HepG2 (cell line): ENCODE results near the gene AEBP1. TPM values are rescaled to one million over a fixed set of nuclear protein-coding genes. Genes with fewer than 3 reads are reported as not detected.

Source experiments
- HINFP ChIP-seq: sonication (generic); formaldehyde crosslinking; IDR thresholded peaks from 2 replicates; pipeline ENCODE4 v1.4.0; 2020; ENCODE audit warnings: low read depth, mild to moderate bottlenecking, missing genetic modification reagents
- HOXA3 ChIP-seq: sonication (generic); formaldehyde crosslinking; IDR thresholded peaks from 2 replicates; pipeline ENCODE4 v1.5.0; 2020; ENCODE audit warnings: missing genetic modification reagents
- NFKBIZ ChIP-seq: IDR thresholded peaks from 2 replicates; pipeline ENCODE4 v1.6.1; 2018; ENCODE audit warnings: missing genetic modification reagents, missing compliant biosample characterization
- PLSCR1 ChIP-seq: sonication (generic); formaldehyde crosslinking; IDR thresholded peaks from 2 replicates; pipeline ENCODE4 v1.5.0; 2020; ENCODE audit warnings: missing genetic modification reagents, mild to moderate bottlenecking, borderline replicate concordance
- POLR2A ChIP-seq, 2 experiments: IDR thresholded peaks; 2 replicates each; pipeline ENCODE4 v1.6.1; 2011; ENCODE audit warnings: low read depth in 2 of 2, low read length in 2 of 2, mild to moderate bottlenecking in 1 of 2, moderate library complexity in 1 of 2; ENCODE audit not compliant: insufficient read depth in 1 of 2
- RARA ChIP-seq: IDR thresholded peaks from 2 replicates; pipeline ENCODE4 v1.6.1; 2016; ENCODE audit warnings: missing genetic modification reagents, missing compliant biosample characterization
- SIX1 ChIP-seq: sonication (generic); formaldehyde crosslinking; IDR thresholded peaks from 2 replicates; pipeline ENCODE4 v1.4.0; 2020; ENCODE audit warnings: missing genetic modification reagents, borderline replicate concordance
- ZFY ChIP-seq: sonication (generic); formaldehyde crosslinking; IDR thresholded peaks from 2 replicates; pipeline ENCODE4 v1.4.0; 2020; ENCODE audit warnings: missing genetic modification reagents
- ZMYM2 ChIP-seq: sonication (generic); formaldehyde crosslinking; IDR thresholded peaks from 2 replicates; pipeline ENCODE4 v1.8.0; 2022; ENCODE audit warnings: mild to moderate bottlenecking, missing genetic modification reagents
- ZNF556 ChIP-seq: sonication (generic); formaldehyde crosslinking; IDR thresholded peaks from 2 replicates; pipeline ENCODE4 v1.4.0; 2020; ENCODE audit warnings: mild to moderate bottlenecking, missing genetic modification reagents, borderline replicate concordance
- ZNF598 ChIP-seq: sonication (generic); formaldehyde crosslinking; IDR thresholded peaks from 2 replicates; pipeline ENCODE4 v1.5.1; 2020; ENCODE audit warnings: mild to moderate bottlenecking, missing genetic modification reagents, borderline replicate concordance
- ZSCAN9 ChIP-seq: IDR thresholded peaks from 2 replicates; pipeline ENCODE4 v1.6.1; 2016; ENCODE audit warnings: borderline replicate concordance
- polyA plus RNA-seq, 8 experiments: library from polyadenylated mRNA; depleted of rRNA in 3 of 8; stranded (reverse) in 7 of 8; unstranded in 1 of 8; fragments of >200 nt; fragmentation: Illumina TruSeq in 4 of 8; extraction: Trizol in 4 of 8; gene quantifications; 2 replicates each; pipeline versions ENCODE4 v1.2.1 to v1.2.3, GENCODE V29; 2011 to 2016; ENCODE audit warnings: low read depth in 4 of 8, missing spikeins in 1 of 8, mixed read lengths in 1 of 8; ENCODE audit not compliant: insufficient read depth in 1 of 8
- total RNA-seq, 5 experiments: library from RNA; depleted of rRNA; stranded (reverse); fragments of >200 nt; fragmentation: Illumina TruSeq; extraction: Trizol; gene quantifications; 2 replicates each; pipeline ENCODE4 v1.2.3, GENCODE V29; 2016; ENCODE audit warnings: low read depth in 1 of 5
- TF ChIP-seq, protein P1 (sequence below): sonication (generic); formaldehyde crosslinking; IDR thresholded peaks from 2 replicates; pipeline ENCODE4 v1.9.0; 2021; ENCODE audit warnings: missing genetic modification reagents, borderline replicate concordance
- TF ChIP-seq, protein P2 (sequence below): IDR thresholded peaks from 2 replicates; pipeline ENCODE4 v1.6.1; 2012; ENCODE audit warnings: low read depth, low read length, improper control_type of control experiment
- TF ChIP-seq, protein P3 (sequence below): sonication (generic); formaldehyde crosslinking; conservative IDR thresholded peaks from 2 replicates; pipeline ENCODE4 v1.5.0; 2020; ENCODE audit warnings: missing genetic modification reagents
- TF ChIP-seq, protein P4 (sequence below): sonication (generic); formaldehyde crosslinking; IDR thresholded peaks from 2 replicates; pipeline ENCODE4 v1.5.0; 2020; ENCODE audit warnings: missing genetic modification reagents
- TF ChIP-seq, protein P5 (sequence below): sonication (generic); formaldehyde crosslinking; IDR thresholded peaks from 2 replicates; pipeline ENCODE4 v1.4.0; 2020; ENCODE audit warnings: missing genetic modification reagents
- TF ChIP-seq, protein P6 (sequence below): sonication (generic); IDR thresholded peaks from 2 replicates; pipeline ENCODE4 v1.6.1; 2016; ENCODE audit warnings: low read depth, borderline replicate concordance

AEBP1 gene
- total and polyA plus RNA-seq, 2 of the 13 experiments (the other 11 are each of a cell fraction or from before 2014, with no cell fraction given), result 0.22 to 0.55 TPM

GRCh38 chr7:44087911-44088838, 16.0 kb upstream of the AEBP1 start (continued):
- TF ChIP-seq ZNF598 (CRISPR knock-in tag) (no peak), ZNF556 (CRISPR knock-in tag) (no peak), NFKBIZ (no peak), PLSCR1 (CRISPR knock-in tag) (no peak), RARA (CRISPR knock-in tag) (0 out of 2 replicates have a peak, but pooled peaks have one; percentile 15), HINFP (CRISPR knock-in tag) (no peak), HOXA3 (CRISPR knock-in tag) (peak; percentile 57; the same call in 1 of the 2 replicates), ZSCAN9 (no peak), ZFY (CRISPR knock-in tag) (peak; percentile 79), SIX1 (no peak), POLR2A (IDR thresholded peaks at IDR 0.05; ENCODE audit: insufficient read depth in 1 of 2, low read depth in 2 of 2, low read length in 2 of 2) (0 out of 4 replicates have a peak, but pooled peaks of 1 of the 2 experiments have one; percentile 21), ZMYM2 (CRISPR knock-in tag) (0 out of 2 replicates have a peak, but pooled peaks have one; percentile 6)
- TF ChIP-seq, protein P1, sequence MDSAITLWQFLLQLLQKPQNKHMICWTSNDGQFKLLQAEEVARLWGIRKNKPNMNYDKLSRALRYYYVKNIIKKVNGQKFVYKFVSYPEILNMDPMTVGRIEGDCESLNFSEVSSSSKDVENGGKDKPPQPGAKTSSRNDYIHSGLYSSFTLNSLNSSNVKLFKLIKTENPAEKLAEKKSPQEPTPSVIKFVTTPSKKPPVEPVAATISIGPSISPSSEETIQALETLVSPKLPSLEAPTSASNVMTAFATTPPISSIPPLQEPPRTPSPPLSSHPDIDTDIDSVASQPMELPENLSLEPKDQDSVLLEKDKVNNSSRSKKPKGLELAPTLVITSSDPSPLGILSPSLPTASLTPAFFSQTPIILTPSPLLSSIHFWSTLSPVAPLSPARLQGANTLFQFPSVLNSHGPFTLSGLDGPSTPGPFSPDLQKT (CRISPR knock-in tag), result no peak
- TF ChIP-seq, protein P2, sequence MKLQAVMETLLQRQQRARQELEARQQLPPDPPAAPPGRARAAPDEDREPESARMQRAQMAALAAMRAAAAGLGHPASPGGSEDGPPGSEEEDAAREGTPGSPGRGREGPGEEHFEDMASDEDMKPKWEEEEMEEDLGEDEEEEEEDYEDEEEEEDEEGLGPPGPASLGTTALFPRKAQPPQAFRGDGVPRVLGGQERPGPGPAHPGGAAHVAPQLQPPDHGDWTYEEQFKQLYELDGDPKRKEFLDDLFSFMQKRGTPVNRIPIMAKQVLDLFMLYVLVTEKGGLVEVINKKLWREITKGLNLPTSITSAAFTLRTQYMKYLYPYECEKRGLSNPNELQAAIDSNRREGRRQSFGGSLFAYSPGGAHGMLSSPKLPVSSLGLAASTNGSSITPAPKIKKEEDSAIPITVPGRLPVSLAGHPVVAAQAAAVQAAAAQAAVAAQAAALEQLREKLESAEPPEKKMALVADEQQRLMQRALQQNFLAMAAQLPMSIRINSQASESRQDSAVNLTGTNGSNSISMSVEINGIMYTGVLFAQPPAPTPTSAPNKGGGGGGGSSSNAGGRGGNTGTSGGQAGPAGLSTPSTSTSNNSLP, result no peak
- TF ChIP-seq, protein P3, sequence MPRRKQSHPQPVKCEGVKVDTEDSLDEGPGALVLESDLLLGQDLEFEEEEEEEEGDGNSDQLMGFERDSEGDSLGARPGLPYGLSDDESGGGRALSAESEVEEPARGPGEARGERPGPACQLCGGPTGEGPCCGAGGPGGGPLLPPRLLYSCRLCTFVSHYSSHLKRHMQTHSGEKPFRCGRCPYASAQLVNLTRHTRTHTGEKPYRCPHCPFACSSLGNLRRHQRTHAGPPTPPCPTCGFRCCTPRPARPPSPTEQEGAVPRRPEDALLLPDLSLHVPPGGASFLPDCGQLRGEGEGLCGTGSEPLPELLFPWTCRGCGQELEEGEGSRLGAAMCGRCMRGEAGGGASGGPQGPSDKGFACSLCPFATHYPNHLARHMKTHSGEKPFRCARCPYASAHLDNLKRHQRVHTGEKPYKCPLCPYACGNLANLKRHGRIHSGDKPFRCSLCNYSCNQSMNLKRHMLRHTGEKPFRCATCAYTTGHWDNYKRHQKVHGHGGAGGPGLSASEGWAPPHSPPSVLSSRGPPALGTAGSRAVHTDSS, result no peak
- TF ChIP-seq, protein P4, sequence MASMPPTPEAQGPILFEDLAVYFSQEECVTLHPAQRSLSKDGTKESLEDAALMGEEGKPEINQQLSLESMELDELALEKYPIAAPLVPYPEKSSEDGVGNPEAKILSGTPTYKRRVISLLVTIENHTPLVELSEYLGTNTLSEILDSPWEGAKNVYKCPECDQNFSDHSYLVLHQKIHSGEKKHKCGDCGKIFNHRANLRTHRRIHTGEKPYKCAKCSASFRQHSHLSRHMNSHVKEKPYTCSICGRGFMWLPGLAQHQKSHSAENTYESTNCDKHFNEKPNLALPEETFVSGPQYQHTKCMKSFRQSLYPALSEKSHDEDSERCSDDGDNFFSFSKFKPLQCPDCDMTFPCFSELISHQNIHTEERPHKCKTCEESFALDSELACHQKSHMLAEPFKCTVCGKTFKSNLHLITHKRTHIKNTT, result no peak
- TF ChIP-seq, protein P5, sequence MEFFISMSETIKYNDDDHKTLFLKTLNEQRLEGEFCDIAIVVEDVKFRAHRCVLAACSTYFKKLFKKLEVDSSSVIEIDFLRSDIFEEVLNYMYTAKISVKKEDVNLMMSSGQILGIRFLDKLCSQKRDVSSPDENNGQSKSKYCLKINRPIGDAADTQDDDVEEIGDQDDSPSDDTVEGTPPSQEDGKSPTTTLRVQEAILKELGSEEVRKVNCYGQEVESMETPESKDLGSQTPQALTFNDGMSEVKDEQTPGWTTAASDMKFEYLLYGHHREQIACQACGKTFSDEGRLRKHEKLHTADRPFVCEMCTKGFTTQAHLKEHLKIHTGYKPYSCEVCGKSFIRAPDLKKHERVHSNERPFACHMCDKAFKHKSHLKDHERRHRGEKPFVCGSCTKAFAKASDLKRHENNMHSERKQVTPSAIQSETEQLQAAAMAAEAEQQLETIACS, result no peak
- TF ChIP-seq, protein P6, sequence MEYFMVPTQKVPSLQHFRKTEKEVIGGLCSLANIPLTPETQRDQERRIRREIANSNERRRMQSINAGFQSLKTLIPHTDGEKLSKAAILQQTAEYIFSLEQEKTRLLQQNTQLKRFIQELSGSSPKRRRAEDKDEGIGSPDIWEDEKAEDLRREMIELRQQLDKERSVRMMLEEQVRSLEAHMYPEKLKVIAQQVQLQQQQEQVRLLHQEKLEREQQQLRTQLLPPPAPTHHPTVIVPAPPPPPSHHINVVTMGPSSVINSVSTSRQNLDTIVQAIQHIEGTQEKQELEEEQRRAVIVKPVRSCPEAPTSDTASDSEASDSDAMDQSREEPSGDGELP, result no peak
